ENCODE results near the gene PDE6H.

DNA sequence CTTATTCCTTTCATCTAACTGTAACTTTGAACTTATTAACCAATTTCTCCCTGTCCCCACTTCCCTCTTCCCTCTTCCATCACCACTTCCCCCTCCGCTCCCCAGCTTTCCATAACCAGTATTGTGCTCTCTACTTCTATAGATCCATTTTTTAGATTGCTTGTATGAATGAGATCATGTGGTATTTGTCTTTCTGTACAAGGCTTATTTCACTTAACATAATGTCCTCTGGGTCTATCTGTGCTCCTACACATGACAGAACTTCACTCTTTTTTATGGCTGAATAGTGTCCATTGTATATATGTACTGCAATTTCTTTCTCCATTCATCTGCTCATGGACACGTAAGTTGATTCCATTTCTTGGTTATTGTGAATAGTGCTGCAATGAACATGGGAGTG, 48.9 kb upstream of the PDE6H start:
- no peak for TF ChIP-seq HDAC2 (IDR thresholded peaks at IDR 0.05)
- TF ChIP-seq CTCF (IDR thresholded peaks at IDR 0.05), result no peak

Data from A549 (cell line).